ENCODE data around the gene IGFN1.

- no peak for TF ChIP-seq SMC3 (IDR thresholded peaks at IDR 0.05; ENCODE audit: low read depth, low read length)
- no peak for TF ChIP-seq FOS (IDR thresholded peaks at IDR 0.05; ENCODE audit: low read depth, low read length)
- TF ChIP-seq, protein P1, sequence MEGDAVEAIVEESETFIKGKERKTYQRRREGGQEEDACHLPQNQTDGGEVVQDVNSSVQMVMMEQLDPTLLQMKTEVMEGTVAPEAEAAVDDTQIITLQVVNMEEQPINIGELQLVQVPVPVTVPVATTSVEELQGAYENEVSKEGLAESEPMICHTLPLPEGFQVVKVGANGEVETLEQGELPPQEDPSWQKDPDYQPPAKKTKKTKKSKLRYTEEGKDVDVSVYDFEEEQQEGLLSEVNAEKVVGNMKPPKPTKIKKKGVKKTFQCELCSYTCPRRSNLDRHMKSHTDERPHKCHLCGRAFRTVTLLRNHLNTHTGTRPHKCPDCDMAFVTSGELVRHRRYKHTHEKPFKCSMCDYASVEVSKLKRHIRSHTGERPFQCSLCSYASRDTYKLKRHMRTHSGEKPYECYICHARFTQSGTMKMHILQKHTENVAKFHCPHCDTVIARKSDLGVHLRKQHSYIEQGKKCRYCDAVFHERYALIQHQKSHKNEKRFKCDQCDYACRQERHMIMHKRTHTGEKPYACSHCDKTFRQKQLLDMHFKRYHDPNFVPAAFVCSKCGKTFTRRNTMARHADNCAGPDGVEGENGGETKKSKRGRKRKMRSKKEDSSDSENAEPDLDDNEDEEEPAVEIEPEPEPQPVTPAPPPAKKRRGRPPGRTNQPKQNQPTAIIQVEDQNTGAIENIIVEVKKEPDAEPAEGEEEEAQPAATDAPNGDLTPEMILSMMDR (conservative IDR thresholded peaks at IDR 0.05; ENCODE audit: low read depth, low read length): no peak
- TF ChIP-seq MAZ (IDR thresholded peaks at IDR 0.05; ENCODE audit: borderline replicate concordance, low read depth, low read length): no peak
- TF ChIP-seq POLR2A (IDR thresholded peaks at IDR 0.05; ENCODE audit: low read depth, low read length): no peak
- no peak for TF ChIP-seq BHLHE40 (IDR thresholded peaks at IDR 0.05; ENCODE audit: low read depth, low read length)
- no peak for TF ChIP-seq CHD1 (IDR thresholded peaks at IDR 0.05; ENCODE audit: low read depth, low read length)
- no peak for TF ChIP-seq RAD21 (IDR thresholded peaks at IDR 0.05; ENCODE audit: low read length)
- TF ChIP-seq MAFK (IDR thresholded peaks at IDR 0.05; ENCODE audit: low read depth, low read length): no peak
- TF ChIP-seq MXI1 (IDR thresholded peaks at IDR 0.05; ENCODE audit: borderline replicate concordance, low read depth, low read length): no peak
- no peak for TF ChIP-seq RCOR1 (IDR thresholded peaks at IDR 0.05; ENCODE audit: insufficient replicate concordance, low read length)
- TF ChIP-seq CEBPB (IDR thresholded peaks at IDR 0.05; ENCODE audit: low read depth, low read length): no peak
These were observed 20.6 kb upstream of the IGFN1 start for GRCh38 chr1:201169971-201170532.
